ENCODE measurements around the gene GCLC.
A peak's percentile ranks its signal among the peaks of the same experiment; 100 is the strongest.
"Not testable (repeated sequence)": the region's sequence is repeated elsewhere in the genome, so short reads cannot be mapped to it uniquely, and the experiment has no call there.

Gene GCLC

GRCh38 chr6:53544470-53545308 lies at the start of gene GCLC:
TSS of gene GCLC (minus strand) at chr6:53545101. CDS start at chr6:53544645, 456 bp downstream.
- peak; percentile 88 to 89 for DNase-seq (ENCODE audit: low read depth in 2 of 2)

GRCh38 chr6:53594596-53594995 lies 49.7 kb upstream of the GCLC start:
- no peak for DNase-seq (ENCODE audit: low read depth in 2 of 2)

DNA sequence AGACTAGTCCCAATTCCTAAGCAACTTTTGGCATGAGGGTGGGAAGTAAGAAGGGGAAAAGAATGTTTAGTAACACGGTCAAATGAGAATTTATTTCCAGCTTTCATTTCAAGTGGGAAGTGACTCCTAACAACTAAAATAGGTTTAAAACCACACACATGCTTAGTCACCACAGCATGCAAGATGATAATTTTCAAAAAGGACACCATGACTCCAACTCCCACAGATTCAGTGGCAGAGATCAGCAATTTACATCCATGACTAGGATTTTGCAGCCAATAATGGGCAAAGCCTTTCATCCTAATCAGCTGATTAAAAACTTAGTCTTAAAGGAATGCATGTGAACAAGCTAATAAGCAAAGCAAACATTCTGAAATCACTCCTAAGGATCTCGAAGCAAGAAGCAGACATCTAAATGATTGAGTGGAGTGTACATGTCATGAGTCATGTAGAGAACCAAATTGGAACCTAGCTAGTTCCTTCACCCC lies 48.1 kb upstream of the GCLC start:
- DNase-seq (ENCODE audit: low read depth in 2 of 2) = no peak

DNA sequence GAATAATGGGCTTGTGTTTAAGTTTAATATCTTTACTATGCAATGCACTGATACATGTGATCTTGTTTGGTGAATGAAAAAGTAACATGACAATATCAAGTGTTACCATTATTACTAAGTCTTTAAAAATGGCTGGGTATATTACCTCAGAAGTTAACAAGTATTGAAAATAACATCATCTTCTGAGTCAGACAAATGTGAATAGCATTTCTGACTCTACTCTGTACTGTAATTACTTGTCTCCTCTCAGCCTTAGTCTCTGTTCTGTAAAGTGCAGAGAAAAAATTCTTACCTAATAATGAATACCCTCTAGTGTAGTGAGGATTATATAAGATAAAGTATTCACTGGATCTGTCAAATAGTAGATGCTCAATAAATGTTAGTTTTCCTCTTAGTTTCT lies 47.0 kb upstream of the GCLC start:
- DNase-seq (ENCODE audit: low read depth in 2 of 2) = no peak

DNA sequence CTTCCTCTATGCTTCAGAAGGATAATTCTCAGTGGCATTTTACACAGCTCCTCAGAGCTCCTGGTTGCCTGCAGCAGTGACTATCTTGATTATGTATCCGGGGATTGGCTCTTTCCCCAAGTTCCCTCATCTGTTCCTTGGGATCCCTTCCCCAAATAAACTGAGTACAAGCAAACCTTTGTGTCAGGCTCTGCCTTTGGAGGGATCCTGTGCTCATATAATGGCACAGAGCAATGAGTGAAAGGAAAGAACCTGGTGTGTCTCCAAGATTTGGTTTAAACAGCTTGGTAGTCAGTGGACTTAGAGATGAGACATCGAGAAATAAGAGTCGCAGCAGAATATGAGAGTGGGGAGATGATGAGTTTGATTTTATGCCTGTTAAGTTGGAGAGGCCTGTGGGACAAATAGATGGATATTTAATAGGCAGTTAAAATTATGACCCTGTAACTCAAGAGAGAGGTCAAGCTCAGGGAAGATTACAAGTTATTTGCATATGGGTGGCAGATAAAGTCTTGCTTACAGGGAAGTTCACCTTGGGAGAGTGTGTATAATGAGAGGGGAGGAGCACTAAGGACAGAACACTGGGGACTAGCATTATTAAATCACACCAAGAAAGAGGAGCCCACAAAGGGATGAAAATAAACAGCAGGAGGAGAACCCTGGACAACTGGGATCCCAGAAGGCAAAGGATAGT lies 44.1 kb upstream of the GCLC start:
- no peak for DNase-seq (ENCODE audit: low read depth in 2 of 2)

GRCh38 chr6:53587291-53587690 lies 42.4 kb upstream of the GCLC start:
- DNase-seq (ENCODE audit: low read depth in 2 of 2) = no peak

GRCh38 chr6:53585208-53585900 lies 40.5 kb upstream of the GCLC start:
- no peak for DNase-seq (ENCODE audit: low read depth in 2 of 2)

DNA sequence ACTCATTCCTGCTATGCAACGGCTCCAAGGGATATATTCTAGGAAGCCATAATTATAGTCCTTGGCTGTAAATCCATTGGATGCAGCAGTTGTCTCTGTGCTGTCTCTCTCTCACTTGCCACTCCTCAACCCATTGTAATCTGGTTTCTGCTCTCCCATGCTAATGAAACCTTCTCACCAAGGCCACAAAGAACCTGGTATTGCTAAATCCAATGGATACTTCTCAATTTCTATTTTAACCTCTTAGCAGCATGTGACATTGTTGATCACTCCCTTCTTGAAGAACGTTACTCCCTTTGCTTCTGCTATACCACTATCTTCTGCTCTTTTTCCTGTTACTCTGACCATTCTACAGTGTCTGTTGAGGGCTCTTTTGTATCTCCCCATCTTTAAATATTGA lies 39.8 kb upstream of the GCLC start:
- no peak for DNase-seq (ENCODE audit: low read depth in 2 of 2)

GRCh38 chr6:53583451-53583850 lies 38.5 kb upstream of the GCLC start:
- no peak for DNase-seq (ENCODE audit: low read depth in 2 of 2)

DNA sequence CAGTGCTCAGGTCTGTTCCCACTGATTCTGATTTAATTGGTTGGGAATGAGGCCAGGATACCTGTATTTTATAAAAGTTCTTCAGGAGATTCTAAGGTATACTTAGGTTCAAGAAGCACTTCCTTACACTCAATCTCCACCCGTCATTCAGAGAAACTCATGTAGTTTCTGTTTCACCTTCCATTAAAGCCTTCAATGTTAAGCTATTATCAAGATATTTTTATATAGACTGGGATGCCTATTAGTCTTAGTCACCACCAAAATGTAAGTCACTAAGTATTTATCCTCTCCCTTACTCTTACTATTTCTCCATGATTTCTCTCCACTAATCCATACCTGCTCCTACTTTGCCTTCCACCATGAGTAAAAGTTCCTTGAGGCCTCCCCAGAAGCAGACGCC lies 38.1 kb upstream of the GCLC start:
- no peak for DNase-seq (ENCODE audit: low read depth in 2 of 2)

GRCh38 chr6:53581856-53582255 lies 37.0 kb upstream of the GCLC start:
- DNase-seq (ENCODE audit: low read depth in 2 of 2) = no peak

DNA sequence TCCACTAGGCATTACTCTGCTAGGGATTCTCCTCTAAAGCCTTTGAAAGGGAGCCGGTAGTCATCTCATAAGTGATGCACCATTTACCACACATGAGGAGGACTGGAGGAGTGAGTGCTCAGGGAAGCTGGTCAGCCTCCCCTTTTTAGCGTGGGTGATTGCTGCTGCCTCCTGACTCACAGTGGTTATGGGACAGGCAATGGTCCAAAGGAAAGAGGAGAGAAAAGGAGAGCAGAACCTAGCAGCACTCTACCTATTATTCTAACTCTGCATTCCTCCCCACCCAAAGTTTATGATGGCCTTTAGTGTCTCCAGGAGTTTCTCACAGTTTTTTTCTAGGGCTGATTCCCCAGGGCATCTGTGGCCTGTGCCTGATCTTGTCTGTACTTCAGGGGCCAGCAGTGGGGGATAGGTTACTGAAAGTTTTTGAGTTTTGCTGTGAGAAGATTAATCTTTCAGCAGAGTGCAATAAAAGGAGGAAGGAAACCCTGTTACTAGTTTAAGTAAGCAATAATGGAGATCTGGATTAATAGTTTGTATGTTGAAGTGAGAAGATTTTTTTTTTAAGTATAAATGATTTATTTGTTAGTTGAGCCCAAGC lies 36.4 kb upstream of the GCLC start:
- DNase-seq (ENCODE audit: low read depth in 2 of 2) = no peak

DNA sequence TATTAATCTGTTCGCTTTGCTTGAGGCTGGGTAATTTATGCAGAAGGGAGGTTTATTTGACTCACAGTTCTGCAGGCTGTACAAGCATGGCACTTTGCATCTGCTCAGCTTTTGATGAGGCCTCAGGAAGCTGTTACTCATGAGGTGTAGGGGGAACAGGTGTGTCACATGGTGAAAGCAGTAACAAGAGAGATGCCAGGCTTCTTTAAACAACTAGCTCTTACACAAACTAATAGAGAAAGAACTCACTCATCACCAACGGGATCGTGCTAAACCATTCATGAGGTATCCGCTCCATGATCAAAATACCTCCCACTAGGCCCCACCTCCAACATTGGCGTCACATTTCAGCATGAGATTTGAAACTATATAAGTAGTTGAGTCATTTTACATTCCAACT lies 34.4 kb upstream of the GCLC start:
- DNase-seq (ENCODE audit: low read depth in 2 of 2) = peak in 1 of 2 donors; percentile 45

DNA sequence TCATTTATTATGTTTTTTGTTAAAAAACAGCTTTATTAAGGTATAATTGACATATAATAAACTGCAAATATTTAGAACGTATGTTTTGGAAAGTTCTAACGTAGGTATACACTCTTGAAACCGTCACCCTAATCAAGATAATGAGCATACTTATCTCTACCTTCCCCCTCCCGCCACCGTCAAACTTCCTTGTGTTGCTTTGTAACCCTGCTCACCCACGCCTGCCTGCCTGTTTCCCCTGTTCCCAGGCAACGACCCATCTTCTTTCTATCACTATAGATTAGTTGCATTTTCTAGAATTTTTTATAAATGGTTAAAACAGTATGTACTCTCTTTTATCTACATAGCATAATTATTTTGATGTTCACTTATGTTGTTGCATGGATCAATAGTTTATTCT lies 33.5 kb upstream of the GCLC start:
- no peak for DNase-seq (ENCODE audit: low read depth in 2 of 2)

GRCh38 chr6:53573299-53573698 lies 28.4 kb upstream of the GCLC start:
- DNase-seq (ENCODE audit: low read depth in 2 of 2) = no peak

GRCh38 chr6:53572379-53572778 lies 27.5 kb upstream of the GCLC start:
- not testable (repeated sequence) for DNase-seq (ENCODE audit: low read depth in 2 of 2)

DNA sequence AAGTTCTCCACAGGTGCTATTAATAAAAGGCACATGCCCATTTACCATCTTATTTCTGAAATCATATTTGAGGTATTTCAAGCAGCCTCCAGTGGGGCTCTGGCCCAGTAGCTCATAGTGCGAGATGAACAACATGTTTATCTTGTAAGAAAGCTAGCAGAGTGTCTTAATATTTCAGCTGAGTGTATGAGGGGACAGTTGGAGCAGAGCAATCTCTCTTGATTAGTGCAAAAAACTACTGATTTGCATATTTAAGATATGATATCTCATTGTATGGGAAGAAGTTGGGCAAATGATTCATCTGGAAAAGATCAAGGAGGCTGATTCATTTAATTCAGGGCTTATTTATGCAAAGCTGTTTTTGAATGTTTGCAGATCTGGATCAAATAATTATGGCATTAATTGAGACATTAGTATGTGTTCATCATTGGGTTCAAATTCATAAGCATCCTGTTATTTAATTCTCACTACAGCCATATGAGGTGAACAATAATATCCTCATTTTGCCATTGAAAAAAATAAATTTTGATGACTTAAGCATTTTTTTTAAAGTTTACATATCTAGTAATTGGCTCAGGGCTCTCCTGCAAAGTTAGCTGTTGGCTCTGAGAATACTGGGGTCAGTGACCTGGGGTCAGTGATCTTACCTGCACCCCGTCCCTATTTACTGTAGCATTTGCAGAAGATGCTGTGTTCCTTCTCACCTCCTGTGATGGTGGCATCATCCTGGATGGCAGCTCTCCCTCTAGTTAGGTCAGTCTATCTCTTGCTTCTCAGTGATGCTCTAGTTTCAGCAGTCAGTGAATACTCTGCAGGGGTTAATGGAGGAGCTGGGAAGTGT lies 24.1 kb upstream of the GCLC start:
- DNase-seq (ENCODE audit: low read depth in 2 of 2) = no peak

DNA sequence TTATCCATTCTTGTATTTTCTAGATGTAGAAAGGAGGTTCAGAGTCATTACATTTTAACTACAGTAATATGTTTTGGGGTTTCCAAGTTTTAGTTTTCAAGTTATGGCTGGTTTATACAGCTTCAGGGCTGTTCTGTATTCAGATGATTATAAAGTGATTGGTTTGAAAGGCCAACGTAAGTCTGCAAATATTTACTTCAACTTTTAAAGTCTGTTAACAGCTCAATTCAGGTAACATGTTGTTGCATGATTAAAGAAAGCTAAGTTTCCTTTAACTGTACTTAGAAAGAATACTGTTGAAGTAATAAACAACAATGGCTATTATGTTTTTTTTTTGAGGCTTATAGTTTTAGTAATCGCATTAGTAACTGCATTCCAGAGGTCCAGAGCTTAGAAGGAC lies 22.8 kb upstream of the GCLC start:
- DNase-seq (ENCODE audit: low read depth in 2 of 2) = no peak

- no peak for DNase-seq (ENCODE audit: low read depth in 2 of 2)
Observed at GRCh38 chr6:53566755-53567154, 21.9 kb upstream of the GCLC start.

- DNase-seq (ENCODE audit: low read depth in 2 of 2) = no peak
Observed at GRCh38 chr6:53565886-53566285, 21.0 kb upstream of the GCLC start.

DNA sequence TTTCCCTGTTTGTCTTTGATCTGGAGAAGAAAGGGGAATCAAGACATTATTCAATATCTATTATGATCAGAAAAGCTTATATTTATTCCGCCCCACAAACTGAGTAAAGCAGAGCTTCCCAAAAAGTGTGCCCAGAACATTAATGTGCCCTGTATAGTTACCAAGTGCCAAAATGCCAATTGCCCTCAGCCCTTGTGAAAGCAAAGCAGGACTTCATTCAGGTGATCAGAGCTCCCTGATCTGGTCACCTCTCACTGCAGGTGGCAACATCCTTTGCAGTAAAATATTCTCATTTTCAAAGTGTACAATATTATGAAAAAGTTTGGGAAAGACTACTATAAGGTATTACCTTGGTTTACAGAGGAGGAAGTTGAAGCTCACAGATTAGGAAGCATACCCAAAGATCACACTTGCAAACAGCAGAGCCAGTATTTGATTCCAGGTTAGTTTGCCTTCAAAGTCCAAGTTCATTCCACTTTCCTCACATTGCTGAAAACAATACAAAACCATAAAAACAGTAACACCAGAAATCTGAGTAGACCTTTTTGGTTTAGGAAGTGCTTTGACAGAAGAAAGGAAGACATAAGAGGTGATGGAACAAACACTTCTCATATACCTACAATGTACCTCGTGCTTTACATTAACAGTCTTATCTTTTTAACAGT lies 19.6 kb upstream of the GCLC start:
- no peak for DNase-seq (ENCODE audit: low read depth in 2 of 2)

Measured in stimulated activated CD8-positive, alpha-beta memory T cell treated with anti-CD3 and anti-CD28 coated beads, Interleukin-15, amount 100 ng/mL, for 48 hours (primary cell).